Right ventricle myocardium inferior (tissue), 1 donor: ENCODE data around the gene ST6GAL1. TPM values are rescaled to one million over a fixed set of nuclear protein-coding genes. Genes with fewer than 3 reads are reported as not detected.

Experiments
- ATAC-seq: fragments of 200-7000 bp; cut with Tn5 transposase; one replicate; pipeline ENCODE4 v1.9.1; 2020; ENCODE audit warnings: mild to moderate bottlenecking, moderate library complexity
- DNase-seq: peaks from one replicate; pipeline ENCODE4 v3.0.0; 2021; ENCODE audit errors: missing footprints
- intact Hi-C: fragments of 100-400 bp; cut with DNase I; formaldehyde crosslinking; loops from one replicate; pipeline ENCODE4 v1.11.0; 2022
- total RNA-seq: library from RNA; stranded (reverse); fragmentation: NEBNext Ultra II Directional; extraction: Animal tissue kit (Norgen Biotek cat#: 25700); gene quantifications from one replicate; pipeline ENCODE4 v1.2.1, GENCODE V29; 2021
- donor health status: DM: no; HTN: yes; CAD: no; lungs with severe emphysema.

Gene ST6GAL1
- total RNA-seq, 1 donor from 2014 or later: 77.1 TPM

GRCh38 chr3:187077085-187077484, 146.8 kb downstream of the ST6GAL1 start:
- no peak for ATAC-seq
- DNase-seq: no peak
- intact Hi-C loops: no loop called here

GRCh38 chr3:187077537-187077936, 147.2 kb downstream of the ST6GAL1 start:
- ATAC-seq: no peak
- no peak for DNase-seq
- intact Hi-C loops: no loop called here

- intact Hi-C loops: no loop called here
- ATAC-seq: no peak
- no peak for DNase-seq
Observed at GRCh38 chr3:187079090-187080022, 149.0 kb downstream of the ST6GAL1 start.

- ATAC-seq (no peak), DNase-seq (no peak)
- intact Hi-C loops: no loop called here
Observed at GRCh38 chr3:187080799-187081450, 150.6 kb downstream of the ST6GAL1 start.

GRCh38 chr3:187082758-187083375, 152.5 kb downstream of the ST6GAL1 start:
- ATAC-seq: no peak
- intact Hi-C loops: no loop called here
- DNase-seq: no peak

GRCh38 chr3:187084126-187084525, 153.8 kb downstream of the ST6GAL1 start:
- ATAC-seq: no peak
- intact Hi-C loops: no loop called here
- no peak for DNase-seq

GRCh38 chr3:187084580-187084979, 154.3 kb downstream of the ST6GAL1 start:
- intact Hi-C loops: no loop called here
- no peak for DNase-seq
- ATAC-seq: no peak

GRCh38 chr3:187085021-187085666, 154.8 kb downstream of the ST6GAL1 start:
- ATAC-seq (no peak), DNase-seq (no peak)
- intact Hi-C loops: no loop called here

GRCh38 chr3:187085933-187086332, 155.6 kb downstream of the ST6GAL1 start:
- ATAC-seq (no peak), DNase-seq (no peak)
- intact Hi-C loops: no loop called here

- intact Hi-C loops: no loop called here
- ATAC-seq: no peak
- DNase-seq: no peak
Observed at GRCh38 chr3:187086831-187087230, 156.5 kb downstream of the ST6GAL1 start.

GRCh38 chr3:187088701-187089100, 158.4 kb downstream of the ST6GAL1 start:
- DNase-seq: no peak
- intact Hi-C loops: no loop called here
- ATAC-seq: no peak

- intact Hi-C loops: no loop called here
- DNase-seq (no peak), ATAC-seq (no peak)
Observed at GRCh38 chr3:187093320-187093719, 163.0 kb downstream of the ST6GAL1 start.

GRCh38 chr3:187098923-187099512, 168.7 kb downstream of the ST6GAL1 start:
- intact Hi-C loops: no loop called here
- DNase-seq (no peak), ATAC-seq (no peak)

- peak; percentile 77 for ATAC-seq
- intact Hi-C loops: no loop called here
- peak; percentile 80 for DNase-seq
Observed at GRCh38 chr3:187101184-187102072, 171.1 kb downstream of the ST6GAL1 start.

- DNase-seq (no peak), ATAC-seq (no peak)
- intact Hi-C loops: no loop called here
Observed at GRCh38 chr3:187102073-187102634, 171.8 kb downstream of the ST6GAL1 start.

GRCh38 chr3:187103251-187103650, 172.9 kb downstream of the ST6GAL1 start:
- ATAC-seq (no peak), DNase-seq (no peak)
- intact Hi-C loops: no loop called here

- intact Hi-C loops: no loop called here
- ATAC-seq (no peak), DNase-seq (no peak)
Observed at GRCh38 chr3:187104342-187104741, 174.0 kb downstream of the ST6GAL1 start.

- DNase-seq (no peak), ATAC-seq (peak; percentile 42)
- intact Hi-C loops: no loop called here
Observed at GRCh38 chr3:187104933-187105332, 174.6 kb downstream of the ST6GAL1 start.
